Spinal cord (tissue), 10 donors: ENCODE data around the gene PSMD2. TPM values are rescaled to one million over a fixed set of nuclear protein-coding genes. Genes with fewer than 3 reads are reported as not detected.
A peak's percentile ranks its signal among the peaks of the same experiment; 100 is the strongest.

Experiments used
- DNase-seq, 6 donors: peaks; one replicate each; pipeline versions ENCODE4 v3.0.0 to v3.0.0-alpha.2; 2013 to 2015; ENCODE audit warnings: low spot score in 6 of 6, low read depth in 4 of 6
- H3K27ac ChIP-seq: one replicate; pipeline ENCODE4 v1.5.1; 2013; ENCODE audit warnings: low read depth, low read length, control low read depth
- H3K27me3 ChIP-seq: one replicate; pipeline ENCODE4 v1.6.1; 2013; ENCODE audit warnings: low read length; ENCODE audit not compliant: control insufficient read depth, insufficient read depth
- H3K36me3 ChIP-seq: one replicate; pipeline ENCODE4 v1.6.1; 2013; ENCODE audit warnings: low read length; ENCODE audit not compliant: control insufficient read depth, insufficient read depth
- H3K4me1 ChIP-seq: one replicate; pipeline ENCODE4 v1.6.1; 2013; ENCODE audit warnings: low read length; ENCODE audit not compliant: control insufficient read depth, insufficient read depth
- H3K4me3 ChIP-seq: one replicate; pipeline ENCODE4 v1.5.1; 2013; ENCODE audit warnings: low read depth, low read length, control low read depth
- H3K9me3 ChIP-seq: one replicate; pipeline ENCODE4 v1.6.1; 2013; ENCODE audit warnings: low read length; ENCODE audit not compliant: control insufficient read depth, insufficient read depth
- WGBS: methylation state at CpG from one replicate; pipeline ENCODE4 v1.1.5; 2013; ENCODE audit warnings: missing lambda C conversion rate; ENCODE audit not compliant: insufficient coverage; 5-methylcytosine and 5-hydroxymethylcytosine counted together
- polyA plus RNA-seq, 2 donors: library from polyadenylated mRNA; unstranded; fragments of 120-200 nt; gene quantifications; one replicate each; pipeline ENCODE4 v1.2.1, GENCODE V29; 2013; ENCODE audit not compliant: insufficient read length in 2 of 2
- total RNA-seq, 2 donors: library from RNA; depleted of rRNA in 1 of 2; stranded (reverse); fragments of 120-200 nt in 1 of 2; fragments of >200 nt in 1 of 2; gene quantifications; one replicate each; pipeline versions ENCODE4 v1.2.3 to v1.2.4, GENCODE V29; 2013 to 2014
- donor health status: healthy.

Gene PSMD2
- total and polyA plus RNA-seq, 4 donors = 177 to 275 (median 253) TPM

DNA sequence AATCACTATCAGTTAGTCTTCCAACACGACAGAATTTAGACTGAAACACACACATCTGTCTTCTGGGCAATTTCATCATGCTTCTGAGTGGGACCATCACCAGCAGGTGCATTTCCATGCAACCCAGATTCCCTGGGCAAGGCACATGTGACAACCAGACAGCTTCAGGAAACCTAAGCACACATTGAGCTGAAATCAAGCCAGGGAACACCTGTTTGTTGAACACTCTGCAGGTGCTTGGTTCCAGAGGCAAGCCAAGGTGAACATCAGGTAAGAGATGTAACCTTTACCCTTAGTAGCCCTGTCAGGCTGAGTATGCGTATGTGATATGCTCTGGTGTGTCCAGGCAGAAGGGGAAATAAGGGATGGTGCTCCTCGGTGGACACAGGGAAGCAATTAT lies 3.3 kb upstream of the PSMD2 start:
- no peak overlapping the region for H3K4me3 ChIP-seq
- no peak overlapping the region for H3K27ac ChIP-seq
- no peak for DNase-seq
- no peaks in the 10 kb centered on the region for H3K27me3 ChIP-seq
- H3K9me3 ChIP-seq = no peaks in the 10 kb centered on the region
- peaks cover 7% of the 10 kb centered on the region for H3K4me1 ChIP-seq
- WGBS = 55% methylated on average over 1 of the region's 3 CpGs
- peaks cover 17% of the 10 kb centered on the region for H3K36me3 ChIP-seq

GRCh38 chr3:184296616-184297015 lies 2.4 kb upstream of the PSMD2 start:
- no peak for DNase-seq
- H3K9me3 ChIP-seq = no peaks in the 10 kb centered on the region
- WGBS = 70% methylated on average over 6 of the region's 7 CpGs

GRCh38 chr3:184299488-184300377 lies 692 bp downstream of the PSMD2 start:
- Histone ChIP-seq H3K9me3 (no peaks in the 10 kb centered on the region), H3K27me3 (no peaks in the 10 kb centered on the region), H3K27ac (peak overlapping the region; percentile 18), H3K4me3 (peak overlapping the region; percentile 85), H3K4me1 (peaks cover 7% of the 10 kb centered on the region), H3K36me3 (peaks cover 38% of the 10 kb centered on the region)
- no peak for DNase-seq
- WGBS = 8% methylated on average over 19 of the region's 29 CpGs

More at GRCh38 chr3:184296616-184297015, 2.4 kb upstream of the PSMD2 start:
- H3K27ac ChIP-seq = no peak overlapping the region
- H3K4me1 ChIP-seq = peaks cover 7% of the 10 kb centered on the region
- no peaks in the 10 kb centered on the region for H3K27me3 ChIP-seq
- no peak overlapping the region for H3K4me3 ChIP-seq
- peaks cover 15% of the 10 kb centered on the region for H3K36me3 ChIP-seq

- no peak for DNase-seq
- Histone ChIP-seq H3K27me3 (no peaks in the 10 kb centered on the region), H3K27ac (no peak overlapping the region), H3K4me3 (no peak overlapping the region), H3K4me1 (peaks cover 7% of the 10 kb centered on the region), H3K9me3 (no peaks in the 10 kb centered on the region), H3K36me3 (peaks cover 43% of the 10 kb centered on the region)
- no CpG with 5 or more reads among the region's 3 CpGs for WGBS
Observed at GRCh38 chr3:184300378-184300720, 1.3 kb downstream of the PSMD2 start.

DNA sequence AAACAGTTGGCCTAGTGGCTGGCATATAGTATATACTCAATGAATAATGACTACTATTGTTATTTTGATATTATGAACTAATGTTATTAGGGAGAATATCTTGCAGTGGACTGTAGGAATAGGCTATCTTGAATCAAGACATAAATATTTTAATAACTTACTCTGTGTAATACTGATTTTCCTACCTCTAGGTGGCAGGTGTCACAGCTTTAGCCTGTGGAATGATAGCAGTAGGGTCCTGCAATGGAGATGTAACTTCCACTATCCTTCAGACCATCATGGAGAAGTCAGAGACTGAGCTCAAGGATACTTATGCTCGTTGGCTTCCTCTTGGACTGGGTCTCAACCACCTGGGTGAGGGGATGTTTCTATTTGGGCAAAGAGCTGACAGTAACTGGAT lies 6.5 kb downstream of the PSMD2 start:
- Histone ChIP-seq H3K27ac (no peak overlapping the region), H3K36me3 (peaks cover 92% of the 10 kb centered on the region), H3K4me1 (no peaks in the 10 kb centered on the region), H3K4me3 (no peak overlapping the region), H3K27me3 (no peaks in the 10 kb centered on the region), H3K9me3 (no peaks in the 10 kb centered on the region)
- WGBS = 89% methylated on average over 1 of the region's 1 CpG
- peak in 2 of 6 donors; percentile 23 to 53 for DNase-seq

DNA sequence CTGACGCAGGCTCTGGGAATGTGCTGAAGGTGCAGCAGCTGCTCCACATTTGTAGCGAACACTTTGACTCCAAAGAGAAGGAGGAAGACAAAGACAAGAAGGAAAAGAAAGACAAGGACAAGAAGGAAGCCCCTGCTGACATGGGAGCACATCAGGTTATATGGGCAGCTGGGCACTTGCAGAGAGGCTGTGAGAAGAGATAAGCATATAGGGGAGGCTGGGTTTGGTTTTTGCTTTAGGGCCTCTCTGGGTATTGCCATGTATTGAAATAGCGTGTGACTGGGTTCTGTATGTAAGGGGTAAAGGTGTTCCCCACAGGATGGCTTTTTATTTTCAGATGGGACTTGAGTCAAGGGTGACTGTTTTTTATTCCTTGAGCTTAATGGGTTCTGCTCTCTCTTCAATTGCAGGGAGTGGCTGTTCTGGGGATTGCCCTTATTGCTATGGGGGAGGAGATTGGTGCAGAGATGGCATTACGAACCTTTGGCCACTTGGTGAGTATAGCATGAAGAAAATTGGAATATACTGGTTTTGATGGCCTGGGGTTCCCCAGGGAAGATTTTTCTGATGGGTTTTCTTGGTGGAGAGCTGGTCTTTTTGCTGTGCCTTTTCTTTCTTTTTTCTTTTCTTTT lies 7.4 kb downstream of the PSMD2 start:
- H3K4me3 ChIP-seq = no peak overlapping the region
- H3K4me1 ChIP-seq = no peaks in the 10 kb centered on the region
- H3K36me3 ChIP-seq = peaks cover 86% of the 10 kb centered on the region
- DNase-seq = no peak
- no peaks in the 10 kb centered on the region for H3K27me3 ChIP-seq
- no peak overlapping the region for H3K27ac ChIP-seq
- H3K9me3 ChIP-seq = no peaks in the 10 kb centered on the region
- 85% methylated on average over 3 of the region's 4 CpGs for WGBS

- H3K27ac ChIP-seq = no peak overlapping the region
- no peaks in the 10 kb centered on the region for H3K9me3 ChIP-seq
- H3K27me3 ChIP-seq = no peaks in the 10 kb centered on the region
- H3K4me1 ChIP-seq = no peaks in the 10 kb centered on the region
- H3K4me3 ChIP-seq = no peak overlapping the region
- 95% methylated on average over 9 of the region's 9 CpGs for WGBS
- DNase-seq = no peak
- H3K36me3 ChIP-seq = peaks cover 72% of the 10 kb centered on the region
Observed at GRCh38 chr3:184307915-184308314, 8.9 kb downstream of the PSMD2 start.

GRCh38 chr3:184308744-184309143 lies 9.7 kb downstream of the PSMD2 start:
- WGBS = 86% methylated on average over 4 of the region's 7 CpGs
- H3K4me3 ChIP-seq = no peak overlapping the region
- no peak overlapping the region for H3K27ac ChIP-seq
- peaks cover 64% of the 10 kb centered on the region for H3K36me3 ChIP-seq
- H3K4me1 ChIP-seq = peaks cover under 1% of the 10 kb centered on the region
- DNase-seq = no peak
- no peaks in the 10 kb centered on the region for H3K27me3 ChIP-seq
- no peaks in the 10 kb centered on the region for H3K9me3 ChIP-seq

DNA sequence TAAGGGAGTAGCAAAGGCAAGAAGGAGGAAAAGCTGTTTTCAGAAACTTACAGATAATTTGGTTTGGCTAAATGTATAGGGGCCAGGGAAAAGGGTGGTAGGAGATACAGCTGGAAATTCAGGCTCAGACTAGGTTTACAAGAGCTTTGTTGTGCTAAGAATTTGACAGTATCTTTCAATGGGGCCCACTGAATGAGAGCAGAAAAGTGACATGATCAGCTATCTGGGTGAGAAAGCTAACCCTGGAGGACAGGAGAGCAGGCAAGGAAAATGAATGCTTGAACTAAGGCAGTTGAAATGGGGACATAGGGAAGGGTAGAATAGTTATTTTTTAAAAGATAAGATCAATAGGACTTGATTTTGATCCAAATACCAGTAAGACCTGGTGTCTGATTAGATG lies 12.6 kb downstream of the PSMD2 start:
- Histone ChIP-seq H3K27me3 (no peaks in the 10 kb centered on the region), H3K36me3 (peaks cover 46% of the 10 kb centered on the region), H3K4me3 (no peak overlapping the region), H3K4me1 (peaks cover 18% of the 10 kb centered on the region), H3K9me3 (no peaks in the 10 kb centered on the region), H3K27ac (no peak overlapping the region)
- no peak for DNase-seq

GRCh38 chr3:184314363-184314699 lies 15.3 kb downstream of the PSMD2 start, which contains the start of gene EIF4G1:
EIF4G1 (plus strand) TSS chr3:184314606; CDS start chr3:184315797, 1,191 bp downstream.
- under 1% methylated on average over 32 of the region's 40 CpGs for WGBS
- H3K27me3 ChIP-seq = no peaks in the 10 kb centered on the region
- peak within 1 kb of the TSS; percentile 87 for H3K27ac ChIP-seq

More at GRCh38 chr3:184314363-184314699, 15.3 kb downstream of the PSMD2 start, which contains the start of gene EIF4G1:
- no peaks in the 10 kb centered on the region for H3K9me3 ChIP-seq
- H3K36me3 ChIP-seq = peaks cover 37% of the 10 kb centered on the region
- peak; percentile 77 to 97 (median 88) for DNase-seq
- H3K4me1 ChIP-seq = peaks cover 26% of the 10 kb centered on the region
- H3K4me3 ChIP-seq = peak within 1 kb of the TSS; percentile 77
